OCI-LY3 (cell line): ENCODE measurements around the gene PHKB.
A peak's percentile ranks its signal among the peaks of the same experiment; 100 is the strongest.

ENCODE experiments used
- H2AFZ ChIP-seq: fragments of 200-600, 300-600 bp; shearing (Covaris generic); 2 replicates; pipeline ENCODE4 v1.6.0; 2014; ENCODE audit warnings: antibody characterized with exemption, low read depth, low read length
- H3K27ac ChIP-seq: fragments of 200-600, 300-600 bp; sonication (generic); 2 replicates; pipeline ENCODE4 v1.5.1; 2014; ENCODE audit warnings: mild to moderate bottlenecking, low read length, moderate library complexity, mixed read lengths
- H3K27me3 ChIP-seq: fragments of 200-600, 300-600 bp; sonication (generic); 2 replicates; pipeline ENCODE4 v1.6.1; 2014; ENCODE audit warnings: low read depth, low read length, mixed read lengths
- H3K36me3 ChIP-seq: fragments of 200-600, 300-600 bp; sonication (generic); replicated peaks from 2 replicates; pipeline ENCODE3; 2014; ENCODE audit warnings: low read depth, low read length, mixed read lengths
- H3K4me1 ChIP-seq: fragments of 300-600, 200-600 bp; sonication (generic); 2 replicates; pipeline ENCODE4 v1.6.1; 2014; ENCODE audit warnings: low read length, mixed read lengths
- H3K4me2 ChIP-seq: fragments of 200-600, 300-600 bp; sonication (generic); 2 replicates; pipeline ENCODE4 v1.6.1; 2014; ENCODE audit warnings: low read length, mixed read lengths
- H3K4me3 ChIP-seq: fragments of 300-600, 200-600 bp; sonication (generic); 2 replicates; pipeline ENCODE4 v1.5.1; 2014; ENCODE audit warnings: antibody characterized with exemption, mild to moderate bottlenecking, low read length, moderate library complexity
- H3K79me2 ChIP-seq: fragments of 300-600, 200-600 bp; shearing (Covaris generic); 2 replicates; pipeline ENCODE4 v1.6.1; 2014; ENCODE audit warnings: mild to moderate bottlenecking, low read length, mixed read lengths
- H3K9ac ChIP-seq: fragments of 300-600, 200-600 bp; shearing (Covaris generic); 2 replicates; pipeline ENCODE4 v1.6.0; 2014; ENCODE audit warnings: mild to moderate bottlenecking, low read length, moderate library complexity
- H3K9me3 ChIP-seq: fragments of 200-600, 300-600 bp; shearing (Covaris generic); 2 replicates; pipeline ENCODE4 v1.6.1; 2014; ENCODE audit warnings: low read length, mixed read lengths; ENCODE audit not compliant: insufficient read depth
- H4K20me1 ChIP-seq: fragments of 200-600, 300-600 bp; sonication (generic); 2 replicates; pipeline ENCODE4 v1.6.1; 2016; ENCODE audit warnings: low read length, mixed read lengths; ENCODE audit not compliant: insufficient read depth
- CTCF ChIP-seq: fragments of 200-600, 300-600 bp; sonication (generic); IDR thresholded peaks from 2 replicates; pipeline ENCODE4 v1.5.1; 2014; ENCODE audit warnings: antibody characterized with exemption, low read length, low read depth
- EZH2phosphoT487 ChIP-seq: fragments of 200-600 bp; shearing (Covaris generic); IDR thresholded peaks from 2 replicates; pipeline ENCODE4 v1.6.1; 2018; ENCODE audit warnings: antibody characterized with exemption, mixed run types, low read depth

The PHKB gene

GRCh38 chr16:47460359-47460710 is 796 bp upstream of the PHKB start:
- H2AFZ ChIP-seq, result peak overlapping the region; percentile 78; the same call in 1 of the 2 replicates
- H3K9me3 ChIP-seq, result no peaks in the 10 kb centered on the region
- H3K9ac ChIP-seq, result peak overlapping the region; percentile 80
- peaks cover 2% of the 10 kb centered on the region for H3K36me3 ChIP-seq
- H3K79me2 ChIP-seq, result peaks cover 27% of the 10 kb centered on the region
- H3K4me3 ChIP-seq, result peak overlapping the region; percentile 90
- TF ChIP-seq CTCF, result no peak
- no peak for TF ChIP-seq EZH2phosphoT487
- no peaks in the 10 kb centered on the region for H3K27me3 ChIP-seq
- peak overlapping the region; percentile 82 for H3K27ac ChIP-seq
- H3K4me1 ChIP-seq, result peaks cover 10% of the 10 kb centered on the region
- H3K4me2 ChIP-seq, result peak overlapping the region; percentile 99
- no peaks in the 10 kb centered on the region for H4K20me1 ChIP-seq

- H3K27me3 ChIP-seq, result no peaks in the 10 kb centered on the region
- peaks cover 2% of the 10 kb centered on the region for H3K36me3 ChIP-seq
- peak overlapping the region; percentile 58 for H2AFZ ChIP-seq
- peaks cover 27% of the 10 kb centered on the region for H3K79me2 ChIP-seq
- peaks cover 10% of the 10 kb centered on the region for H3K4me1 ChIP-seq
- TF ChIP-seq CTCF, result no peak
- no peak for TF ChIP-seq EZH2phosphoT487
- no peaks in the 10 kb centered on the region for H3K9me3 ChIP-seq
- H3K27ac ChIP-seq, result peak overlapping the region; percentile 82
- H4K20me1 ChIP-seq, result no peaks in the 10 kb centered on the region
- peak overlapping the region; percentile 90 for H3K4me3 ChIP-seq
- H3K4me2 ChIP-seq, result peak overlapping the region; percentile 72
- H3K9ac ChIP-seq, result peak overlapping the region; percentile 80
These were observed 601 bp downstream of the PHKB start for GRCh38 chr16:47461598-47462266.

GRCh38 chr16:47463771-47464624 is 2.9 kb downstream of the PHKB start:
- no peak overlapping the region for H3K27ac ChIP-seq
- H3K27me3 ChIP-seq, result no peaks in the 10 kb centered on the region
- H3K9ac ChIP-seq, result no peak overlapping the region
- H3K4me1 ChIP-seq, result peaks cover 10% of the 10 kb centered on the region
- TF ChIP-seq EZH2phosphoT487 (no peak), CTCF (no peak)
- no peak overlapping the region for H3K4me3 ChIP-seq
- H3K79me2 ChIP-seq, result peaks cover 31% of the 10 kb centered on the region
- no peaks in the 10 kb centered on the region for H4K20me1 ChIP-seq
- no peak overlapping the region for H3K4me2 ChIP-seq
- H3K36me3 ChIP-seq, result no peaks in the 10 kb centered on the region
- no peak overlapping the region for H2AFZ ChIP-seq
- H3K9me3 ChIP-seq, result no peaks in the 10 kb centered on the region

GRCh38 chr16:47465919-47466630 is 4.9 kb downstream of the PHKB start:
- Histone ChIP-seq H4K20me1 (no peaks in the 10 kb centered on the region), H3K27me3 (no peaks in the 10 kb centered on the region), H3K9me3 (no peaks in the 10 kb centered on the region), H3K9ac (no peak overlapping the region), H3K27ac (no peak overlapping the region), H3K4me2 (no peak overlapping the region), H3K4me1 (no peaks in the 10 kb centered on the region; the same call in 1 of the 2 replicates), H3K4me3 (no peak overlapping the region), H3K36me3 (no peaks in the 10 kb centered on the region), H2AFZ (no peak overlapping the region), H3K79me2 (peaks cover 15% of the 10 kb centered on the region)
- TF ChIP-seq CTCF (no peak), EZH2phosphoT487 (no peak)
